Measurements from ENCODE around the gene PRRG4.
"Not testable (repeated sequence)": the region's sequence is repeated elsewhere in the genome, so short reads cannot be mapped to it uniquely, and the experiment has no call there.

The PRRG4 gene

DNA sequence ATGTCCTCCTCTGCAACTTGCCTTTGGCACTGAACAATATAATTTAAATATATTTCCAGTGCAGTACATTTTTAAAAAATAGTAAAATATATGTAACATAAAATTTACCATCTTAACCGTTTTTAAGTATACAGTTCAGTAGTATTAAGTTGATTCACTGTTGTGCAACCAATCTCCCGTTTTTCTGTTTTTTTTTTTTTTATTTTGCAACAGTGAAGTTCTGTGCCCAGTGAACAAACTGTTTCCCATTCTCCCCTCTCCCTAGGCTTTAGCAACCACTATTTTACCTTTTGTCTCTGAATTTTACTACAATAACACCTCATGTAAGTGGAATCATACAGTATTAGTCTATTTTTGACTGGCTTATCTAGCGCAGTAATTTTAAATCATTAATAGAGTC lies 13.8 kb downstream of the PRRG4 start:
- no peak overlapping the region for H3K9ac ChIP-seq (ENCODE audit: low read depth, low read length)
- H3K36me3 ChIP-seq (ENCODE audit: insufficient read depth, low read length): no peaks in the 10 kb centered on the region
- no peaks in the 10 kb centered on the region; the same call in 1 of the 2 replicates for H3K4me1 ChIP-seq (ENCODE audit: insufficient read depth, low read length)
- H3K9me3 ChIP-seq (ENCODE audit: control insufficient read depth, insufficient read depth, low read length): no peaks in the 10 kb centered on the region

DNA sequence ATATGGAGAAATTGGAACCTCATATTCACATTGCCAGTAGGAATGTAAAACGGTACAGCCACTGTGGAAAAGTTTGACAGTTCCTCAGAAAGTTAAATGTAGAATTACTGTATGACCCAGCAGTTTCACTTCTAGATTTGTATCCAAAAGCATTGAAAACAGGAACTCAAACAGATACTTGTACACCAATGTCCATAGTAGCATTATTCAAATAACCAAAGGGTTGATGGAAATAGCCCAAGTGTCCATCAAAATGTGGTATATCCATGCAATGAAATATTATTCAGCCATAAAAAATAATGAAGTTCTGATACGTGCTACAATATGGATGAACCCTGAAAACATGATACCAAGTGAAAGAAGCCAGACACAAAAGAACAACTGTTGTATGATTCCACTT lies 17.8 kb downstream of the PRRG4 start:
- no peaks in the 10 kb centered on the region for H3K4me1 ChIP-seq (ENCODE audit: insufficient read depth, low read length)
- H3K36me3 ChIP-seq (ENCODE audit: insufficient read depth, low read length): no peaks in the 10 kb centered on the region
- no peaks in the 10 kb centered on the region for H3K9me3 ChIP-seq (ENCODE audit: control insufficient read depth, insufficient read depth, low read length)
- no peak overlapping the region for H3K9ac ChIP-seq (ENCODE audit: low read depth, low read length)

DNA sequence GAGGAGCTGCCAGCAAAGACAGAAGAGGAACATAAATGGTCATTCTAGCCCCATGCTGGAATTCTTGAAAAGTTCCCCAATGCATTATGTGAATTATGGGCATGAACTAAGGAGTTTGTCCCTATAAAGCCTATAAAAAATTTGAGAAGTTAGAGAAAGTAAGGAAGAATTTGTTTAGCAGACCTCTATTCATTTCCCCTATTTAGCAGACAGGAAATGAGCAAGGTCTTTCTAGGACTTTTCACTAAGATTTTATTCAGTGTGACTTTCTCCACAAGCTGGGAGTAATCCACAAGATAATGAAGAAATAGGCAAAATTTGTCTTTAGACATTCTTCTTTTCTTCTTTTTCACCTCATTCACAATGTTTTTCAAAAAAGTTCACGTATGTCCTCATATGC lies 20.0 kb downstream of the PRRG4 start:
- Histone ChIP-seq H3K9me3 (ENCODE audit: control insufficient read depth, insufficient read depth, low read length) (no peaks in the 10 kb centered on the region), H3K4me1 (ENCODE audit: insufficient read depth, low read length) (no peaks in the 10 kb centered on the region), H3K36me3 (ENCODE audit: insufficient read depth, low read length) (no peaks in the 10 kb centered on the region), H3K9ac (ENCODE audit: low read depth, low read length) (no peak overlapping the region)

DNA sequence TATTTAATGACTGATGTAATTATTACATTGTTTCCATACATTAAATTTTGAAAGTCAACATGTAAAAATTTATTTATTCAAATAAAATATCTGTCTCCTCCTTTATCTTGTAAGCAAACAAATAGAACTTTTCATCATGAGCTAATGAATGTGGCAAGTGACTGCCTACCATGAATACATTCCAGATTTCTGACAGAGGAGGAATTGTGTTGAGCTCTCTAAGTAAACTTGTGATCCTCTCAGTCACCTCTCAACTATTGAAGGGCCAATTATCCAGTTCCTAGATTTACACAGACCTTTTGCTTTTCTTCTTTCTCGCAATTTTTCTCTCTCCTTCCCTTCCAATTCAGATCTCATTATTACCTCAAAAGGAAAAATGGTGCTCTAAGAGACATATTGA lies 21.5 kb downstream of the PRRG4 start:
- no peaks in the 10 kb centered on the region for H3K36me3 ChIP-seq (ENCODE audit: insufficient read depth, low read length)
- no peak overlapping the region for H3K9ac ChIP-seq (ENCODE audit: low read depth, low read length)
- H3K4me1 ChIP-seq (ENCODE audit: insufficient read depth, low read length): no peaks in the 10 kb centered on the region
- H3K9me3 ChIP-seq (ENCODE audit: control insufficient read depth, insufficient read depth, low read length): no peaks in the 10 kb centered on the region

DNA sequence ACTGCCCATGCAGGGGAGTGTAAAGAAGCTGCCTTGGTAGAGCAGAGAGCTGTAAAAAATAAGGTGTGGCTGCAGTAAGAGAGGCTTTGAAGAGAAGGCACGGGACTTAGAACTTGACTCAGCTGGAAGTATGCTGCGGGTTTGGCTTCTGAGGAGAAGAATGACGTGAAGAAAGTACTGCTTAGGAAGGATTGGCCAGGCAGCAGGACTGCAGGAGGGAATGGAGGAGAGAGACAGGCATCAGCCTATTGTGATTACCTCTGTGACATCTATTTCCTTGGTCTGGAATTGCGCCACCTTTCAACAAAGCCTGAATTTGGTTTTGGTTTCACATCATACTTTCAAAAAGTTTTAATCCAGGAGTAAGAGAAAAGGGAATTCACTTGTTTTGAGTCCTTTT lies 22.5 kb downstream of the PRRG4 start:
- no peaks in the 10 kb centered on the region for H3K9me3 ChIP-seq (ENCODE audit: control insufficient read depth, insufficient read depth, low read length)
- H3K36me3 ChIP-seq (ENCODE audit: insufficient read depth, low read length): no peaks in the 10 kb centered on the region
- no peak overlapping the region for H3K9ac ChIP-seq (ENCODE audit: low read depth, low read length)
- H3K4me1 ChIP-seq (ENCODE audit: insufficient read depth, low read length): no peaks in the 10 kb centered on the region

DNA sequence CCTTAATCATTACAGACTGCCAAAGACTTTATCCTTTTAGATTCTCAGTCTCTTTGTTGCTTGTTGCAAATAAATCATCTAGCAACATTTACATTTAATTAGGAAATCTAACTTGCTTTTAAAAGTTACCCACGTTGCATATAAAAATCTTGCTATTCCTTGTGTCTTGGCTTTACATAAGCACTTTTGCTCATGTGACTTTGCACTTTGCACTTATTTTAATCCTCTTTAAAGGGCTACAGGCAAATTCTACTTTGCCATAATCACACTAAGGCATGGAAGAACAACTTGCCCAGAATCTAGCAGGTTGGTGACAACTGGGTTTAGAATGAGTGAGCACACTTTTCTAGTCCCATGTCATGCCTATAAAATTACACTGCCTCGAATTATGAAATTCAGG lies 25.9 kb downstream of the PRRG4 start:
- Histone ChIP-seq H3K4me1 (ENCODE audit: insufficient read depth, low read length) (no peaks in the 10 kb centered on the region), H3K36me3 (ENCODE audit: insufficient read depth, low read length) (no peaks in the 10 kb centered on the region), H3K9me3 (ENCODE audit: control insufficient read depth, insufficient read depth, low read length) (no peaks in the 10 kb centered on the region), H3K9ac (ENCODE audit: low read depth, low read length) (no peak overlapping the region)

DNA sequence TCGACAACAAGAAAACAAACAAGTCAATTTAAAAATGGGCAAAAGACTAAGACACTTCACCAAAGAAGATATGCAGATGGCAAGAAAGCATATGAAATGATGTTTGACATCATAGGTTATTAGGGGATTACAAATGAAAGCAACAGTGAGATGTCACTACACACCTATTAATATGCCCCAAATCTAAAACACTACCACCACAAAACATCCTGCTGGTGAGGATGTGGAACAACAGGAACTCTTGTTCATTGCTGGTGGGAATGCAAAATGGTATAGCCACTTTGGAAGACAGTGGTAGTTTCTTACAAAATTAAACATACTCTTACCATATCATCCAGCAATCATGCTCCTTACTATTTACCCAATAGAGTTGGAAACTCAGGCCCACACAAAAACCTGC lies 29.0 kb downstream of the PRRG4 start:
- no peaks in the 10 kb centered on the region; the same call in 1 of the 2 replicates for H3K9me3 ChIP-seq (ENCODE audit: control insufficient read depth, insufficient read depth, low read length)
- no peak overlapping the region for H3K9ac ChIP-seq (ENCODE audit: low read depth, low read length)
- H3K4me1 ChIP-seq (ENCODE audit: insufficient read depth, low read length): no peaks in the 10 kb centered on the region
- no peaks in the 10 kb centered on the region for H3K36me3 ChIP-seq (ENCODE audit: insufficient read depth, low read length)

DNA sequence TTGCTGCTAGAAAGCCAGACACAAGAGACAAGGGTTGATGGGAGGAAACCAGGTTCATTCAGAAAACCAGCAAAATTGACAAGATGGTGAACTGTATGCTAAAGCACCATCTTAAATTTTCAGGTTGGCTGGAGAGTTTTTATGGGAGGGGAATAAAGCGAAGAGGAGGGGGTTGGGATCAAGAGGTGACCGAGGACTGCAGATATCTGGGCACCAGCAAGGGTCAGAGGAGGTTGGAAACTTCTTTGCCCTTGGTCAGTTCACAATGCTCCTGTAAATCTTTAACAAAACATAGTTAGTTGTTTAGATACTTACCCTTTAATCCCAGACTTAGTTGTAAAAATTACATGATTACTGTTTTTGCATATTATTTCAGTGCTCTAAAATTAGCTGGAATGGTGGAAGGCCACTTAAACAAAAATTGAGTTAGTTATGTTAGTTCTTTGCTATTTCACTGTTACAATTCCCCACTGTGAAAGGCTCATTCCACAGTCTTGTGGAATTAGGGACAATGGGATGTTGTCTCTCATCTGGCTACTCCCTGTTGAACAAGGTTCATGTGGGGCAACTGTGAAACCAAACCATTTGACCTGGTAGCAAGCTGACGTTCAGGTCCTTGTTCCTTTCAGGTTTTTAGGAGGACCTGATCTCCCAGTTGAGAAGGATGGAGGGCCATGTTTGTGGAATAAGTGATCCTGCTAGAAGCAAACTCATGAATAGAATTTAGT lies 32.3 kb downstream of the PRRG4 start:
- Histone ChIP-seq H3K9me3 (ENCODE audit: control insufficient read depth, insufficient read depth, low read length) (no peaks in the 10 kb centered on the region; the same call in 1 of the 2 replicates), H3K4me1 (ENCODE audit: insufficient read depth, low read length) (no peaks in the 10 kb centered on the region), H3K9ac (ENCODE audit: low read depth, low read length) (no peak overlapping the region), H3K36me3 (ENCODE audit: insufficient read depth, low read length) (no peaks in the 10 kb centered on the region)

DNA sequence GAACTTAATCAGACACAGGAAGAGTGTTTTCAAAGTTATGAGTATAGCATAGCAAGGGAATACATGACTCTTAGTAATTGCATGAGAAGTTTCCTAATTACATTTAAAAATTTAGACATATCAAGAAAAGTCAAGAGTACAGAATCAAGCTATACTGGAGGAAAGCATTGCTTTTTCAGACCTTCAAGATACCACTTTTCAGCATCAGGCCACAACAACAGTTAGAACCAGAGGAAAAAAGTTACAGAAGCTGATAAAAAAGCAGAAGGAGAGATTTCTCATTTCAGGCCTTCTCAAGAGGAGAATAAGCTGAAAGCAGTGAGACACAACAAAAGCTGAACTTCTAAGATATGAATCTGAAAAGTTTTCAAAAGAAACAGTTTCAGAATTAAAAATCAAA lies 34.8 kb downstream of the PRRG4 start:
- H3K4me1 ChIP-seq (ENCODE audit: insufficient read depth, low read length): no peaks in the 10 kb centered on the region
- H3K9me3 ChIP-seq (ENCODE audit: control insufficient read depth, insufficient read depth, low read length): no peaks in the 10 kb centered on the region; the same call in 1 of the 2 replicates
- no peak overlapping the region for H3K9ac ChIP-seq (ENCODE audit: low read depth, low read length)
- no peaks in the 10 kb centered on the region for H3K36me3 ChIP-seq (ENCODE audit: insufficient read depth, low read length)

DNA sequence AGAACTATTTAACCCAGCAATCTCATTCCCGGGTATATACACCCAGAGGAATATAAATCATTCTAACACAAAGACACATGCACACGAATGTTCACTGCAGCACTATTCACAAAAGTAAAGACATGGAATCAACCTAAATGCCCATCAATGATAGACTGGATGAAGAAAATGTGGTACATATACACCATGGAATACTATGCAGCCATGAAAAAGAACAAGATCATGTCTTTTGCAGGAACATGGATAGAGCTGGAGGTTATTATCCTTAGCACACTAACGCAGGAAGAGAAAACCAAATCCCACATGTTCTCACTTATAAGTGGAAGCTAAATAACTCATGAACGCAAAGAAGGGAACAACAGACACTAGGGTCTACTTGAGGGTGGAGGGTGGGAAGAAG lies 39.0 kb downstream of the PRRG4 start:
- not testable (repeated sequence) for H3K9ac ChIP-seq (ENCODE audit: low read depth, low read length); H3K36me3 ChIP-seq (ENCODE audit: insufficient read depth, low read length); H3K9me3 ChIP-seq (ENCODE audit: control insufficient read depth, insufficient read depth, low read length); H3K4me1 ChIP-seq (ENCODE audit: insufficient read depth, low read length)

DNA sequence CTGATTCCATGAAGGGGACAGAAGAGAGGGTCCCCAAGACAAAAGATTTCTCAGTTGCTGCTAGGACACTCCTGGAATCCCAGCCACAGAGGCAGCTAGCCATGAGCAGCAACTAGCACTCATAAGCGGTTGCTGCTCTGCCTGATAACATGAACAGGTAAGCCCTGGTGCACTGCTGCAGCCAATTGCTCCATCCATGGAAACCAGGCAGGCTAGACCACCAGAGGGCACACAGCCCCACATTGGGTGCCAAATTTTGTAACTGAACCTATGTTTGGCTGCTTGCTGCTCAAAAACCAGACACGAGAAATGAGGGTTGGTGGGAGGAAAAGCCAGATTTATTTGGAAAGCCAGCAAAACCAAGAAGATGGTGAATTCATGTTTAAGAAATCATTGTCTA lies 40.9 kb downstream of the PRRG4 start:
- Histone ChIP-seq H3K36me3 (ENCODE audit: insufficient read depth, low read length) (no peaks in the 10 kb centered on the region), H3K4me1 (ENCODE audit: insufficient read depth, low read length) (no peaks in the 10 kb centered on the region), H3K9ac (ENCODE audit: low read depth, low read length) (no peak overlapping the region), H3K9me3 (ENCODE audit: control insufficient read depth, insufficient read depth, low read length) (no peaks in the 10 kb centered on the region)

DNA sequence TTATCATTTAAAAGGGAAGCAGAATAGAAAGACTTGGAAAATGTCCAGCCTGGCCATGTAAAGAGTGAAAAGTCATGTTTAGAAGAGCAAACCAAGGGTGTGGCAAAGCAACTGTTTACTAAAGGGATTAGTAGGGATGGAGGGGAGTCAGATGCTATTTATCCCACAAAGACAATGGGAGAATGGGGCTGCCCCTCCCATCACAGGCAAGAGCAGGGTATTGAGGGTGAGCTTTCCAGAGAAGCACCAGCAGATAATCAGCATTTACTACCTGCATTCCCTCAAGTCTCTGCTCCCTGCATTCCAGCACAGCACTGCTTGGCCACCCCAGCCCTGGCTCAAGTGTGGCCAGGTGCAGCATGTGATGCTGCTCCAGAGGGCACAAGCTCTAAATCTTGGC lies 44.4 kb downstream of the PRRG4 start:
- no peaks in the 10 kb centered on the region for H3K9me3 ChIP-seq (ENCODE audit: control insufficient read depth, insufficient read depth, low read length)
- no peak overlapping the region for H3K9ac ChIP-seq (ENCODE audit: low read depth, low read length)
- no peaks in the 10 kb centered on the region for H3K4me1 ChIP-seq (ENCODE audit: insufficient read depth, low read length)
- H3K36me3 ChIP-seq (ENCODE audit: insufficient read depth, low read length): no peaks in the 10 kb centered on the region

DNA sequence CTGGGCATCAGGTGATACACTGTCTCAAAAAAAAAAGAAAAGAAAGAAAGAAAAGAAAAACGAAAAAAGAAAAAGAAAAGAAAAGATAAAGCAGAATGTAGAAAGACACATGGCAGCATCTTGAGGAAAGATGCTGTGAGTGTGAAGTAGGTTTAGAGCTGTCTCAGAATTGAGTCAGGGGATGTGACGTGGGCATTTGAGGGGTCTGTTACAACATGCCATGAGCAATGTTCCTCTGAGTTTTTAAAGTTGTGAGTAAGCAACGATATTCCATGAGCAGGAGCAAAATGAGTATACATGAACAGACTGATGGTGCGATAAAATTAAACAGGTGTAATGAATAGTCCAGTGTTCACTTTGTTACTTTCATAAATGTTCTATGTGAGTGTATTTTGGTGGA lies 51.6 kb downstream of the PRRG4 start:
- Histone ChIP-seq H3K4me1 (ENCODE audit: insufficient read depth, low read length) (no peaks in the 10 kb centered on the region), H3K9ac (ENCODE audit: low read depth, low read length) (no peak overlapping the region), H3K9me3 (ENCODE audit: control insufficient read depth, insufficient read depth, low read length) (no peaks in the 10 kb centered on the region), H3K36me3 (ENCODE audit: insufficient read depth, low read length) (no peaks in the 10 kb centered on the region)

DNA sequence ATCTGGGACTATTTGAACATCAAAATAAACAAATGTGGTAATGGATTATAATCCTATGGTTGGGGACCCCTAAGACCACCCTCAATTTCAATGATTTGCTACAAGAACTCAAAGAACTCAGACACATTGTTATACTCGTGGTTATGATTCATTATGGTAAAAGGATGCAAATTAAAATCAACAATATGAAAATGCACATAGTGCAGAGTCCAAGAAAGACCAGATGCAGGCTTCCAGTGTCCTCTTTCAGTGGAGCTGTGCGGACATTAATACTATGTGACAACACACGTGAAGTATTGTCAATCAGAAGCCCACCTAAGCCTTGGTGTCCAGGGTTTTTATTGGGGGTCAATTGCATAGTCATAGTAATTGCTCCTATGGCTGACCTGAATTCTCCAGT lies 53.7 kb downstream of the PRRG4 start:
- Histone ChIP-seq H3K4me1 (ENCODE audit: insufficient read depth, low read length) (no peaks in the 10 kb centered on the region), H3K9ac (ENCODE audit: low read depth, low read length) (no peak overlapping the region; the same call in 1 of the 2 replicates), H3K36me3 (ENCODE audit: insufficient read depth, low read length) (no peaks in the 10 kb centered on the region), H3K9me3 (ENCODE audit: control insufficient read depth, insufficient read depth, low read length) (no peaks in the 10 kb centered on the region)

DNA sequence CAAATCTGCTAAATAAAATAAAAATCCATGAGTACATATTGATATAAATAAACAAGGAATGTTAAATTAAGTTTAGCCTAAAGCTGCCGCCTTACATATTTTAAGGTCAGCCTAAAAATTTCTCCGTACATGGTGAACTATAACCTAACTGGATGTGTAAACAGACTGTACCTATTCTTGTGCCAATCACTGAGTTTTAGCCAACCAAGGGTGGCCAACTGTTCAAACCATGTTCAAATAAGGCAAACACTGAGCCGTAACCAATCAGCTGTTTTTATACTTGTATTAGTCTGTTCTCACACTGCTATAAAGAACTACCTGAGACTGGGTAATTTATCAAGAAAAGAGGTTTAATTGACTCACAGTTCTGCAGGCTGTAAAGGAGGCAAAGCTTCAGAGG lies 54.3 kb downstream of the PRRG4 start:
- no peak overlapping the region for H3K9ac ChIP-seq (ENCODE audit: low read depth, low read length)
- no peaks in the 10 kb centered on the region for H3K4me1 ChIP-seq (ENCODE audit: insufficient read depth, low read length)
- H3K9me3 ChIP-seq (ENCODE audit: control insufficient read depth, insufficient read depth, low read length): no peaks in the 10 kb centered on the region
- no peaks in the 10 kb centered on the region for H3K36me3 ChIP-seq (ENCODE audit: insufficient read depth, low read length)

Data from ES-I3 (cell line).